G401 (cell line): Measurements from ENCODE around the gene MRPL14. TPM values are rescaled to one million over a fixed set of nuclear protein-coding genes. Genes with fewer than 3 reads are reported as not detected.
A peak's percentile ranks its signal among the peaks of the same experiment; 100 is the strongest.

Source experiments
- DNase-seq: peaks from one replicate; pipeline ENCODE4 v3.0.0-alpha.2; 2015; ENCODE audit warnings: low spot score
- in situ Hi-C: cut with HindIII; loops from 2 replicates; pipeline ENCODE4 v1.10.0; 2016; ENCODE audit warnings: low sequenced_read_pairs, mixed read lengths
- total RNA-seq: library from RNA; depleted of rRNA; stranded (reverse); fragments of >200 nt; shearing (Covaris generic); gene quantifications from 2 replicates; pipeline ENCODE4 v1.2.3, GENCODE V29; 2014; rRNA removed

Gene MRPL14
- 76.4 and 82.1 TPM in 2 replicates for total RNA-seq

DNA sequence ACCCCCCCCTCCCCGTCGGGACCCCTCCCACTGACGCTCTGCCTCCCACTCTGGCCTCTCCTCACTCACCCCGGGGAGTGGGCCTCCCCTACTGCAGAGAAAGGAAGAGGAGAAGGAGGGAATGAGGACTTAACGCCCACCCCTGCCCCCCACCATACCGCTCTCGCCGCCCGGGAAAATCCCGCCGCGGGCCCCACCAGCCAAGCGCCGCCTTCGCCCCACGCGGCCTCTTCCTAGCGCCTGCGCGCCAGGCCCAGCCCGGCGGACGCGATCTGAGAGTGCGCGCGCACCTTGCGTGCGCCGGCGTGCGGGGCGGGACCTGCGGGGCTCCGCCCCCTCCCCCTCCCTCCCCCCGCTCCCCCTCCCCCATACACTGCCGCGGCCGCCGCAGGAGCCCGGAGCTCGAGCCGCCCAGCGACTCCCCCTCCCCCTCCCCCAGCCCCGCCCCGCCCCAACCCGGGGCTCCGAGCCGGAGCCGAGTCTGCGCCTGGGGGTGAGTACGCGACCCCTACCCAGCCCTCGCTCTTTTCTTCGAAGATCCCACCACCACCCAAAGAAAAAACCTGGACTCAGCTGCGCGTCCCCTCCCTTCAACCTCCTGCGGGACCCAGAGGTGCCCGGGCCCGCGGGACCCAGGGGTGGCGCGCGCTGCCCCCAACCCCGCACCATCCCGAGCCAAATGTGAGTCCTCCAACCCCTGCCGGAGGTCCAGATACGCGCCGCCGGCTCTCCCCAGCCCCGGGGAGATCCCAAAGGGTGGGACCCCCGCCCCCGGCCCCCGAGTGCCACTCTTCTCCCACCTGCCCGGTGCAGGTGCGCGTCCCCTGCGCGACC, at the start of gene MRPL14, which contains the start of gene TMEM63B:
TSS of gene MRPL14 (minus strand) at position 267 of the 834 bp plus-strand sequence. CDS start 10,841 bp downstream, outside the sequence.
TSS of gene TMEM63B (plus strand) at position 369 of the 834 bp plus-strand sequence. CDS start 7,031 bp downstream, outside the sequence.
- in situ Hi-C loops = no loop called here
- peak; percentile 83 for DNase-seq

DNA sequence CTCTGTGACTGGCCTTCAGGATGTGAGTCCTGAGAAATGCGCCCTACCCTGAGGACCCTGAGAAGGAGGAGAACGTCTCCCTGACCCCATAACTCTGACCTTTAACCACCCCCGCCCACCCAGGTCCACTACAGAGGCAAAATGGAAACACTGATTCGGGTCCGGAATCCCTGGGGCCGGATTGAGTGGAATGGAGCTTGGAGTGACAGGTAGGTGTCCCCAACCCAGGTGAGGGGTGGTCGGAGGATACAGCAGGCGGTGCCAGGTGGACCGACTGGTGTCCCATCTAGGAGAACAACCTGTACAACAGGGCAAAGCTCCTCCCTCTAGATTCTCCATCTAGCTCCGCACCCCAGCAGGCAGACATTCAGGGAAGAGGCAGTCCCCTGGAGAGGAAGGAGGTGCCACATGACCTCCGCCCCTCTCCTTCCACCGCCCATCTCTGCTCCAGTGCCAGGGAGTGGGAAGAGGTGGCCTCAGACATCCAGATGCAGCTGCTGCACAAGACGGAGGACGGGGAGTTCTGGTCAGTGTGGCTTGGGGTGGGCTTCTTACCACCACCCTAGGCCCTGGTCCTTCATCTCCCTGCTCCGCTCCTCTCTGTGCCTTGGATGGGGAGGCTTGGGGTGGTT, 49.0 kb upstream of the MRPL14 start:
- in situ Hi-C loops = no loop called here
- no peak for DNase-seq

DNA sequence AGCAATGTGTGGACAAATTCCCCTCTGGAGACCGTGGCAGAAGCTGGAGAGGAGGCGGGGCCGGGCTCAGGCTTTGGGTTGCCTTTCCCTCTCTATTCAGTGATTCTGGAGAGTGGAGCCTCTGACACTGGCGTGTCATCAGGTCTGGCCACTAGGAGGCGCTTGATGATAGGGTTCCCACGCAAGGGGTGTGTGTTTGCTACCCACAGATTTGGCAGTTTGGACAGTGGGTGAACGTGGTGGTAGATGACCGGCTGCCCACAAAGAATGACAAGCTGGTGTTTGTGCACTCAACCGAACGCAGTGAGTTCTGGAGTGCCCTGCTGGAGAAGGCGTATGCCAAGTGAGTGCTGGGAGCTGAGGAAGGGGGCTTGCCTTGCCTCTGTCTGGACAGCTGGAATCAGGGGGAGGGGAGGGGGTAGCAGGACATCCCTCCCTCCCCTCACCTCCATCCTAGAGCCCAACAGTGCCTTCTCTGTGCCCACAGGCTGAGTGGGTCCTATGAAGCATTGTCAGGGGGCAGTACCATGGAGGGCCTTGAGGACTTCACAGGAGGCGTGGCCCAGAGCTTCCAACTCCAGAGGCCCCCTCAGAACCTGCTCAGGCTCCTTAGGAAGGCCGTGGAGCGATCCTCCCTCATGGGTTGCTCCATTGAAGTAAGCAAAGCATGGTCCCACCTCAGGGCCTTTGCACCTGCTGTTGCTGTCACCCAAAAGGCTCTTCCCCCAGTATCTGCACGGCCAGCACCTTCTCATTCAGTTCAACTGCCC, 45.7 kb upstream of the MRPL14 start:
- DNase-seq = peak; percentile 86
- in situ Hi-C loops = no loop called here

DNA sequence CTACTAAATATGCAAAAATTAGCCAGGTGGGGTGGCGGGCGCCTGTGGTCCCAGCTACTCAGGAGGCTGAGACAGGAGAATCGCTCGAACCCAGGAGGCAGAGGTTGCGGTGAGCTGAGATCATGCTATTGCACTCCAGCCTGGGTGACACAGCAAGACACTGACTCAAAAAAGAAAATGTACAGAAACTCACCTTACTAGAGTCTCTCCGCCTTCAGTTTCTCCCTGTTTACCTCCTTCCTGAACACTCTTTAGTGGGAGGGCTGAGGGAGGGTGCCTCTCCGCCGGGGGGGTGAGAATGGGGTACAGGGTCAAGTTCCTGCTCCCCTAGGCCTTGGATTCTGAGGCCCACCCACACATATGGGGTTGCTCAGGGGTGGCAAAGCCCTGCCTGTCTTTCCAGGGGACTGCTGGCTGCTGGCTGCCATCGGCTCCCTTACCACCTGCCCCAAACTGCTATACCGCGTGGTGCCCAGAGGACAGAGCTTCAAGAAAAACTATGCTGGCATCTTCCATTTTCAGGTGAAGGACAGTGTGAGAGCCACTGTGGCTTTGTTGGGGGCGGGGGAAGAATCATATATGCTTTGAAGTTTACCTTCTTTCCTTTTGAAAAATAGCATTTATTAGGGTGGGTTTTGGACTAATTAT, 44.8 kb upstream of the MRPL14 start:
- in situ Hi-C loops = no loop called here

DNA sequence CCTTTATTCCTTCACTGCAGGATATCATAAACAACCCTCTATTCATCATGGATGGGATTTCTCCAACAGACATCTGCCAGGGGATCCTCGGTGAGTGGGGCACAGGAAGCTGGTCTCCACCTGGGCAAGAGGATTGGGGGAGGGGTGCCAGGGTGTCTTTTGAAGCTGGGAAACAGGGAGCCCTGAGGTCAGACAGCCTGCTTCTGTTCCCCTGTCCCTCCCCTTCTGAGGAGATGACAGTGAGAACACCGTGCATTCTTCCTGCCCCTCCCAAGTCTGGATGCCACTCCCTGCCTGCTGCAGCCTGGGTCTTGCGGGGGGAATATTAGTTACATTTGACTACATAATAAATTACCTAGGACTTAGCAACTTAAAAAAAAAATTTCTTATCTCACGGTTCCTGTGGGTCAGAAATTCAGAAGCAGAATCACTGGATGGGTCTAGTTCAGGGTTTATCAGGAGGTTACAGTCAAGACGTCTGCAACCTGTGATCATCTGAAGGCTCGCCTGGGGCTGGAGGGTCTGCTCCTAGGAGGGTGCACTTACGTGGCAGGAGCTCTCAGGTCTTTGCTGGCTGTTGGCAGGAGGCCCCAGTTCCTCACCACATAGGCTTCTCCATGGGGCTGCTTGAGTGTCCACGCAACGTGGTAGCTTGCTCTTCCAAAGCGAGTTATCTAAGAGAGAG, 42.8 kb upstream of the MRPL14 start:
- in situ Hi-C loops = no loop called here
- DNase-seq = no peak

More for the DNA sequence above, 44.8 kb upstream of the MRPL14 start:
- DNase-seq = no peak

DNA sequence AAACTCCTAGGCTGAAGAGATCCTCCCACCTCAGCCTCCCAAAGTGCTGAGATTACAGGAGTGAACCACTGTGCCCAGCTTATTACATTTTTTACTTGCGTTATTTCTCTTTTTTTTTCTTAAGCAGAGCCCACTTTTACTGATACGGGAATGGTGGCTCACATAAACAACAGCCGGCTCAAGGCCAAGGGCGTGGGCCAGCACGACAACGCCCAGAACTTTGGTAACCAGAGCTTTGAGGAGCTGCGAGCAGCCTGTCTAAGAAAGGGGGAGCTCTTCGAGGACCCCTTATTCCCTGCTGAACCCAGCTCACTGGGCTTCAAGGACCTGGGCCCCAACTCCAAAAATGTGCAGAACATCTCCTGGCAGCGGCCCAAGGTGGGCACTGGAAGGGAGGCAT, 41.9 kb upstream of the MRPL14 start:
- in situ Hi-C loops = no loop called here
- no peak for DNase-seq

DNA sequence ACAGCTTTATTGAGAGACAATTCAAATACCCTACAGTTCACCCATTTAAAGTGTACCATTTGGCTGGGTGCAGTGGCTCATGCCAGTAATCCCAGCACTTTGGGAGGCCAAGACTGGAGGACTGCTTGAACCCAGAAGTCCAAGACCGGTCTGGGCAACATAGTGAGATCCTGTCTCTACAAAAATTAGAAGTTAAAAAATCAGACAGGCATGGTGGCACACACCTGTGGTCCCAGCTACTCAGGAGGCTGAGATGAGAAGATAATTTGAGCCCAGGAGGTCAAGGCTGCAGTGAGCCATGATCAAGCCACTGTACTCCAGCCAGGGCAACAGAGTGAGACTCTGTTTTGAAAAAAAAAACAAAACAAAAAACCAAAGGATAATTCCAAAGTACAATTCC, 40.3 kb upstream of the MRPL14 start:
- in situ Hi-C loops = no loop called here

DNA sequence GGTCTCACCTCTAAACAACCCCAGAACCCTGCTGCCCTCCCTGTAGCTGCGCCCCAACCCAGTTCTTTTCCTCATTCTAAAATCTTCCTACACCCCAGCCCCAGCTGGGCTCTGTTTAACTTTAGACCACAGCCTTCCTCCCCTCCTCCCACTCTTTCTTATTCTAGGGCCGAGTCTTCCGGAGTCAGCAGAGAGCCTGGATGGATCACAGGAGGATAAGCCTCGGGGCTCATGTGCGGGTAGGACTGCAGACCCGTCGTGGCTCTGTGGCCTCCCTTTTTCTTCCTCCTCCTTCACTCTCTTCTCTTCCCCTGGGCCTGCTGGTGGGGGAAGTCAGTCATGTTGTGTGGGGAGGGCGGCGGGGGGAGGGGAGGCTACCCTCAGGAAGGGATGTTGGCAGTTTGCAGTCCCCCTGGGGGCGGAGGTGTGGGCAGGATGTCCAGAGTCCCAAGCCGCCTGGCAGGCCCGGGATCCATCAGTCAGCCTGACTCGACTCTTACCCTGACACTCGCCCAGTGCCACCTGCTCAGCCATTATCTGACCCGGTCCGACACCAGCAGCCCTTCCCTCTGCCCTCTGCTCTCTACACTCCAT, 39.4 kb upstream of the MRPL14 start:
- DNase-seq = no peak
- in situ Hi-C loops = no loop called here

More for the DNA sequence above, 40.3 kb upstream of the MRPL14 start:
- no peak for DNase-seq

DNA sequence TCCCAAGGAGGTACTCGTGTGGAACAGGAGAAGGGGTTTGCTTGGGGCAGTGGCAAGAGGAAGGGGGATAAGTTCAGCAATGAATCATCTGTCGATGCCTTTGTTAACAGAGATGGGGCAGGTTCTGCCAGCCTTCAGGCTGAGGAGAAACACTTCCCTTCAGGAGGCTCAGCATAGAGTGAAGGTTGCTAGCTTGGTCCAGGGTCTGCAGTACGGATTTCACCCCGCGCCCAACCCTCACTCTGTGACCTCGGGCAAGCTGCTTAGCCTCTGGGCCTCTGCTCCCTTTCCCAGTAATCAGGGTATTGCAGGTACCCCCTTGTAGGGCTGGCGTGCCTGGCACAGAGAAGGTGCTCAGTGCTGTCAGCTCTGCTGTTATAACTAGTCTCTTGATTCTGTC, 38.9 kb upstream of the MRPL14 start:
- no peak for DNase-seq
- in situ Hi-C loops = no loop called here

DNA sequence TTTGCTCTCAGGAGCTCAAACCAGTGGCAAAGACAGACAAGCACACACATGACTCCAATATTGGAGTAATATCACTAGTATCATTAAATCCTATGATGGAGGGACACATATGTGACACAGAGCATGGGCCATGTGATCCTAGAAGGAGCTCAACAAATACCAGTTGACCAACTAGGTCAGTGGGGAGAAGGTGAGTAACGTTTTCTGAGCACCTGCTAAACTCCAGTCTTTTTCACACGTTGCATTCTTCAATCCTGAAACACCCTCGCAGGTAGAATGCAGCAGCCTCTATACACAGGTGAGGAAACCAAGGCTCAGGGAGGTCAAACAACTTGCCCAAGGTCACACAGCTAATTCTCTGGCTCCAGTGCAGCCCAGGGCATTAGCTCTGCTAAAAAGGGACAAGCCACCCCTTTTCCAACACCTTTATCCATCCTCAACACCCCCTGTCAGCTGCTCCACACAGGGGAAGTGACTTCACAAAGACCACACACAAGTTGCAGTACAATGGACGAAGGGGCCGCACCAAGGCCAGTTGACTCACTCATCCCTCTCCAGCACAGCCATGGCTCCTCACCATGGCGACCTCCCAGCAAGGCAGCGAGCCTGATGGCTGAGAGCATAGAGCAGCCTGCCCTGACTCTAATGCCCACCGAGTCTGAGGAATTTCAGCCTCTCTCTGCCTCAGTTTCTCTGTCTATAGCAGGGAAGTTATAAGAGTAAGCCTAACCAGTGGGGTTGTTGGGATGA, 35.8 kb upstream of the MRPL14 start:
- in situ Hi-C loops = no loop called here
- DNase-seq = no peak

DNA sequence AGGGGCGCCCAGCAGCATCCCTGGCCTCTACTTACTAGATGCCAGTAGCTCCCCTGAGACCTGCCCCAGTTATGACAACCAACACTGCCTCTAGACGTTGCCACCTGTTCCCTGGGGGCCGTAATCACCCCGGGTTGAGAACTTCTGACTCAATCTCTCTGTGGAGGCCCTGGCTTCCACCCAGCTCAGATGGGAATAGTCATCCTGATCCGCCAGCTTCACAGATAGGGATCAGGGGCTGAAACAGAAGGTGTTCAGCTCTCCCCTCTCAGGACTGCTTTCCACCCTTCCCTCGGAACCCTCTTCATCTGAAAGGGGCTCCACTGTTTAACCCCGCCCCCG, 34.7 kb upstream of the MRPL14 start:
- no peak for DNase-seq
- in situ Hi-C loops = no loop called here

DNA sequence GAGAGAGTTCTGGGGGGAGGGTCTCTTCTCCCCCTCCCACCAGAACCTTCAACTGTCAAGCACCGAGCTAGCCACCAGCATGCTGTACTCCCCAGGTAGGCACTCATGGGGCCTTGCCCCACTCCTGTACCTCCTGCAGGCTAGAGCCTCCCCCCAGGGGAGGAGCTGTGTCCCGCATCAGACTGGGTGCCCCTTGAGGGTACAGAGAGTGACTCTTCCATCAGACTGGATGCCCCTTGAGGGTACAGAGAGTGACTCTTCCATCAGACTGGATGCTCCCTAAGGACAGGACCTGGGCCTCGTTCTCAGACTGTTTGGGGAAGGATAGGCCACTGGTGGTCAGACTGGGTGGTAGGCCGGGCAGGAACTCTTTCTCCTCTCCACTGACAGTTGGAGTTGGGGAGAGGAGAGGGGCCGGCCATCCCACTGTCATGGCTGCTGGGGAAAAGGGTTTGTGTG, 31.5 kb upstream of the MRPL14 start, which contains the start of gene CAPN11:
TSS of gene CAPN11 (plus strand) at position 51 of the 459 bp plus-strand sequence. CDS start at position 80, 29 bp downstream.
- DNase-seq = no peak
- in situ Hi-C loops = no loop called here

DNA sequence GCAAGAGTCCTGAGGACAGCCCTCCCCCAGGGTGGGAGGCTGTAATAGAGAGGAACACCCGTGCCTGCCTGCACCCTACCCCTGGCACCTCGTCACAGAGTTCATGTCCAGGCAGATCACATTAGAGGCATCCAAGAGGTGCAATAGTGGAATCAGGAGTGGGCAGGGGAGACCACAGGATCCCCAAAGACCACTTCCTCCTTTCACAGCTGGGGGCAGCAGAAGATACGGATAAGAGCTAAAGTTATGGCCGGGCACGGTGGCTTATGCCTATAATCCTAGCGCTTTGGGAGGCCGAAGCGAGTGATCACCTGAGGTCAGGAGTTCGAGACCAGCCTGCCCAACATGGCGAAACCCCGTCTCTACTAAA, 29.9 kb upstream of the MRPL14 start:
- in situ Hi-C loops = no loop called here

DNA sequence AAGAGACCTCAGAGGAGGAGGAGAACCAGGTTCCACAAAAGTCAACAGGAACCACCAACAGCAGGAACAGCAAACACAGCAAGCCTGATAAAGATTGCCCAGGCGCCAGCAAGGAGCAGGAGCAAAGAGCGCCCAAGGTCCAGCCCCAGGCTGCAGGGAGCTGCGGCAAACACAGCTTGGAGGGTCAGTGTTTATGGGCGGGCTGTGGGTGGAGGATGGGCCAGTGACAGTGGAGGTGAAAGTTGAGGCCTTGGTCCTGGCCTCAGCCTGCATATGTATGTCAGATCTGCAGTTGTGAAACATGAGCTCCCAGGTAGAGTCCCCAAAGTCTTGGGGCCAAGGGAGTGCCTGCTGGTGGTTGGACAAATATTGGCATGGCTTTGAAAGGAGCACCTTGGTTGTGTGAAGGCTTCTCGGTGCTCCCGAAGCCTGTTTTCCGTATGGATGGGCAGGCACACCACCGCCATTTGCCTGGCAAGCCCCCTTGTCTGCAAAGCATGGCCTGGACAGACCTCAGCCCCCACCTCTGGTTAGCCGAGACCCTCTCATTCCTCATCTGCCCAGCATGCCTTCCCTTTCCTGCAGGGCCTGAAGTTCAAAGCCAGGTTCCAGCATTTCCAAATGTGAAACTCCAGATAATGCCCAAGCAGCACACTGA, 29.4 kb upstream of the MRPL14 start:
- no peak for DNase-seq
- in situ Hi-C loops = no loop called here

More for the DNA sequence above, 29.9 kb upstream of the MRPL14 start:
- DNase-seq = no peak

DNA sequence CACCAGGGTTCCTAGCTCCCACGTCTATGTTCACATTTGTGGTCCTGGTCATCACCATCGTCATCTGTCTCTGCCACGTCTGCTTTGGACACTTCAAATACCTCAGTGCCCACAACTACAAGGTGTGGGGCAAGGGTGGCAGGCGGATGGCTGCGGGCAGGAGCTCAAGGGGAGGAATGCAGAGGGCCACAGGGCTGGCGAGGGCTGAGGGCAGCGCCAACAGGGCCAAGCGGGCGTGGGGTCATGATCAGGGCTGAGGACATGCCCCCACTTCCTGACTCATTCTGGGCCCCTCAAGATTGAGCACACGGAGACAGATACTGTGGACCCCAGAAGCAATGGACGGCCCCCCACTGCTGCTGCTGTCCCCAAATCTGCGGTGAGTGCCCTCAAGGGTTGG, 26.8 kb upstream of the MRPL14 start:
- in situ Hi-C loops = loop anchor here (5.0 kb wide), 1 partner anchor 52 kb away; no protein-coding TSS in a partner anchor
- DNase-seq = no peak

DNA sequence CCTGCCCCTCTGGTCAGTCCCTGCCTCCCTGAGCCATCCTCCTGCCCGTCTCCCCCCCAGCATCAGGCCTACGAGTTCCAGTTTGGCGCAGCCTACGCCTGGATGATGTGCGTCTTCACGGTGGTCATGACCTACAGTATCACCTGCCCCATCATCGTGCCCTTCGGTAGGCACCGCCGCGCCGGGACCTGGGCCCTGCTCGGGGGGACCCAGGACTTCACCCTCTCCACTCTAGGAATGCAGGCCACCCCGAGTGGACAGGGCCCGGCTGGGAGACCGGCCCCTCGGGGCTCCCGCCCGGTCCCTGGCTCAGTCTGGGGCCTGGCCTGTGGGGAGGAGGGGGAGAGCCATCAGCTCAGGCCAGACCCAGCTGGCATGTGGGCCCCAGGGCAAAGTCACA, 25.3 kb upstream of the MRPL14 start:
- no peak for DNase-seq
- in situ Hi-C loops = loop anchor here (5.0 kb wide), 1 partner anchor 50 kb away; no protein-coding TSS in a partner anchor

DNA sequence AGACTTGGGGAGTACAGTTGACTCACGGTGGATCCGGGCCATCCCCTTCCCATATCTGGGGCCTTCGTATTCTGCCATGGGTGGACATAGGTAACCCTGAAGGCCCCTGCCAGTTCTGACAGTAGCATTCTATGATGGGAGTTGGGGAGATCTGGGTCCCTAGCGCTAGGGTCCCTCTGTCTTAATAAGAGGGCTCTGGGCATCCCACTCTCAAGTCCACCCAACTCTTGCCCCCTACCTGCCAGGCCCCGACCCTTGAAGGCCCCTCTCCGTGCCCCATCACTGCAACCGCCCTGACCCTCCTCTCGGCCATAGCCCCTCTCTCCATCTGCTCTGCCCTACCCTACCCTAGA, 24.8 kb upstream of the MRPL14 start:
- DNase-seq = no peak
- in situ Hi-C loops = loop anchor here (5.0 kb wide), 1 partner anchor 50 kb away; no protein-coding TSS in a partner anchor
